ENCODE results near the gene DNAH3.

DNAH3 gene

DNA sequence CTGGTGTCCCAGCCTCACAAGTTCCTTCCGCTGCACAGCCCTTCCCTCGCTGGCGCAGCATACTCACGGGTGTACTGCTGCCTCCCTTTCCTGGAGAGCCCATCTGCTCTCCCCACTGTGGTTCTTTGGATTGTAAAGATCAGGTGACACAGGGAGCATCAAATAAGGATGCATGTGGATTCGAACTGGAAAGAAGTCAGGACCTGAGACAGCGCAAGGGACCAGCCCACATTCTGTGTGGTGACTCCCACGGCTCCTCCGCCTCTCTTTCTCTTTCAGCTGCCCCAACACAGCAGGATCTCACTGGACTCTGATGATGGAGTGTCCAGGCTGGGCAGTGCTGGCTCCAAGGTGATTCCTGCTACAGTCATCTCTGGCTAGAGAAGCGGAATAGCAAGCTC, 15.9 kb upstream of the DNAH3 start:
- H3K36me3 ChIP-seq (replicated peaks) = peaks cover 10% of the 10 kb centered on the region
- H3K27me3 ChIP-seq (replicated peaks) = no peaks in the 10 kb centered on the region
- DNase-seq = no peak
- H3K27ac ChIP-seq = no peak overlapping the region
- TF ChIP-seq, protein P1, sequence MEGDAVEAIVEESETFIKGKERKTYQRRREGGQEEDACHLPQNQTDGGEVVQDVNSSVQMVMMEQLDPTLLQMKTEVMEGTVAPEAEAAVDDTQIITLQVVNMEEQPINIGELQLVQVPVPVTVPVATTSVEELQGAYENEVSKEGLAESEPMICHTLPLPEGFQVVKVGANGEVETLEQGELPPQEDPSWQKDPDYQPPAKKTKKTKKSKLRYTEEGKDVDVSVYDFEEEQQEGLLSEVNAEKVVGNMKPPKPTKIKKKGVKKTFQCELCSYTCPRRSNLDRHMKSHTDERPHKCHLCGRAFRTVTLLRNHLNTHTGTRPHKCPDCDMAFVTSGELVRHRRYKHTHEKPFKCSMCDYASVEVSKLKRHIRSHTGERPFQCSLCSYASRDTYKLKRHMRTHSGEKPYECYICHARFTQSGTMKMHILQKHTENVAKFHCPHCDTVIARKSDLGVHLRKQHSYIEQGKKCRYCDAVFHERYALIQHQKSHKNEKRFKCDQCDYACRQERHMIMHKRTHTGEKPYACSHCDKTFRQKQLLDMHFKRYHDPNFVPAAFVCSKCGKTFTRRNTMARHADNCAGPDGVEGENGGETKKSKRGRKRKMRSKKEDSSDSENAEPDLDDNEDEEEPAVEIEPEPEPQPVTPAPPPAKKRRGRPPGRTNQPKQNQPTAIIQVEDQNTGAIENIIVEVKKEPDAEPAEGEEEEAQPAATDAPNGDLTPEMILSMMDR (IDR thresholded peaks at IDR 0.05; ENCODE audit: low read depth, low read length, missing control alignments) = no peak
- in situ Hi-C loops (cut with HindIII; ENCODE audit: low pct_ligation_motif_present, low sequenced_read_pairs) = no loop called here
- no peak overlapping the region for H3K4me3 ChIP-seq (ENCODE audit: low read depth, low read length)

DNA sequence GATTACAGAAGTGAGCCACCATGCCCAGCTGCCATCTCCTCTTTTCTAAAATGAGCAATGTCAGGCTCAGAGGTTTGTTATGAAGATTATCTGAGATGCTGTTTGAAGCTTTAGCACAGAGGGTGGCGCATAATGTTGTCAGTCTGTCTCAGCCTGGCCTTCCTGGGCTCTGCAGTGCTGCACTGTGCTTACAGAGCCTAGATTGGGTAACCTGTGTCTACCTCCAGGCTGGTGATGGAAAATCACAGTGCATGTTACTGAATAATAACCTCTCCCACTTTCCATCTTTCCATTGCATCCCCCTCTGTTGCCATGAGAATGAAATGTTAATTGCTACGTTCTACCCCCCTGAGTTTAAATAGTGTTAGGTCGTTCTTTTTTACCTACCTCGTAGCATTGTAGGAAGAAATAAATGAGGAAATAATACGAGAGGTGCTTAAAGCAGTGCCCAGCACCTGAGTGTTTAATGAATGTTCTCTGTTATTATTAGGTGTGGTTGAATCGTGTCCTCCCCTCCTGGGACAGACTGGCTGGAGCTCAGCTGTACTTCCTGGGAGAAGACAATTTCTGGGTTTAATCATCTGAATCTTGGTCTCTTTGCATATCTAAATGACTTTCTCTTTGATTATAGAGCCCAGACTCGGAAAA, 14.0 kb upstream of the DNAH3 start:
- in situ Hi-C loops (cut with HindIII; ENCODE audit: low pct_ligation_motif_present, low sequenced_read_pairs) = no loop called here
- no peak overlapping the region for H3K27ac ChIP-seq
- no peak overlapping the region for H3K4me3 ChIP-seq (ENCODE audit: low read depth, low read length)
- no peak for DNase-seq
- H3K36me3 ChIP-seq (replicated peaks) = no peaks in the 10 kb centered on the region
- no peaks in the 10 kb centered on the region for H3K27me3 ChIP-seq (replicated peaks)
- TF ChIP-seq, protein P1 (IDR thresholded peaks at IDR 0.05; ENCODE audit: low read depth, low read length, missing control alignments) = no peak

DNA sequence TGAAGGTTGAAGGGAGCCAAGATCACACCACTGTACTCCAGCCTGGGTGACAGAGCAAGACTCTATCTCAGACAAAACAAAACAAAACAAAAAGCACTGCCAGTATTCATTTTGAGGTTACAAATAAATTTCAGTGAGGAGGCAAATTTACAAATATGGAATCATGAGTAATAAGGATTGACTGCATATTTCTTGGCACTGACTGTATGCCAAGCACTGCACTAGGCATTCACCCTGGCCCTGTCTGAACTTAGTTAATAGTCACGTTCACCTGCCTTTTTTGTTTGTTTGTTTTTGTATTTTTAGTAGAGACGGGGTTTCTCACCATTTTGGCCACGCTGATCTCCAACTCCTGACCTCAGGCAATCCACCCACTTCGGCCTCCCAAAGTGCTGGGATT, 12.9 kb upstream of the DNAH3 start:
- no peak overlapping the region for H3K27ac ChIP-seq
- DNase-seq = no peak
- in situ Hi-C loops (cut with HindIII; ENCODE audit: low pct_ligation_motif_present, low sequenced_read_pairs) = no loop called here
- H3K27me3 ChIP-seq (replicated peaks) = no peaks in the 10 kb centered on the region
- no peak overlapping the region for H3K4me3 ChIP-seq (ENCODE audit: low read depth, low read length)
- no peaks in the 10 kb centered on the region for H3K36me3 ChIP-seq (replicated peaks)
- TF ChIP-seq, protein P1 (IDR thresholded peaks at IDR 0.05; ENCODE audit: low read depth, low read length, missing control alignments) = no peak

DNA sequence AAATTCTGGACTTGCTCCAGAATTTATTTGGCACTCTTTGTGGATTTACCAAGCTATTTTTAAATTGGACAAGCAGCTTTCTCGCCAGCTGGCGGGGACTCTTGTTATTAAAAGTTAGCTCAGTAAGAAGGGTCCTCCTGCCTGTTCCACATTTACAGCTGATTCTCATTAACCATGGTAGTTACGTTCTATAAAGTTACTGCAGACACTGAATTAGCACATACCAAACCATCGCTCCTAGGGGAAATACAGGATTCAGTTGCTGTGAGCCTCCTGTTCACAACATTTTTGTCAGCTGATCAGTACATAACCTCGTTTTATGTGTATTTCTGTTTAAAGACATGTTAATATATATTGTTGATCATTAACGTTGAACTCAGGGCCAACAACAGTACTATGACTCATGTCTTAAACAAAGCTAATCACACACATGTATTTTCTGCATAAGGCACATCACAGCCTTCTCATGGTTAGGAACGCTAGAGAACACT, 12.1 kb upstream of the DNAH3 start:
- Histone ChIP-seq H3K27me3 (replicated peaks) (no peaks in the 10 kb centered on the region), H3K27ac (no peak overlapping the region), H3K36me3 (replicated peaks) (no peaks in the 10 kb centered on the region), H3K4me3 (ENCODE audit: low read depth, low read length) (no peak overlapping the region)
- no peak for DNase-seq
- TF ChIP-seq, protein P1 (IDR thresholded peaks at IDR 0.05; ENCODE audit: low read depth, low read length, missing control alignments) = no peak
- in situ Hi-C loops (cut with HindIII; ENCODE audit: low pct_ligation_motif_present, low sequenced_read_pairs) = no loop called here

DNA sequence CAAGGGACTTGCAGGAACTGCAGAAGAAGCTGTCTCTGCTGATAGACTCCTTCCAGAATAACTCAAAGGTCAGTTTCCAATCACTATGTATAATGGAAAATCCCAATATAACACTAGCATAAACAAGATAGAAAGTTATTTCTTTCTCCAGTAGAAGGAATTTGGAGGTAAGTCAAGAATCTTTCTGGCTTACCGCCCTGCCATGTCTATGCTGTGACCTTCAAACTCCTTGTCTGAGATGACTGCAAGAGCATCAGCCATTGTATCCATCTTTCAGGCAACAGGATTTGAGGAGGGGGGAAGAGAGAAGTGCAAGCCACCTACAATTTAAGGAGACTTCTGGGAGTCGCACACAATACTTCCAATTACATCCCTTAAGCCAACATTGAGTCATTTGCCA, 10.6 kb upstream of the DNAH3 start:
- in situ Hi-C loops (cut with HindIII; ENCODE audit: low pct_ligation_motif_present, low sequenced_read_pairs) = no loop called here
- H3K27ac ChIP-seq = no peak overlapping the region
- no peaks in the 10 kb centered on the region for H3K36me3 ChIP-seq (replicated peaks)
- no peaks in the 10 kb centered on the region for H3K27me3 ChIP-seq (replicated peaks)
- TF ChIP-seq, protein P1 (IDR thresholded peaks at IDR 0.05; ENCODE audit: low read depth, low read length, missing control alignments) = no peak
- no peak overlapping the region for H3K4me3 ChIP-seq (ENCODE audit: low read depth, low read length)
- no peak for DNase-seq

DNA sequence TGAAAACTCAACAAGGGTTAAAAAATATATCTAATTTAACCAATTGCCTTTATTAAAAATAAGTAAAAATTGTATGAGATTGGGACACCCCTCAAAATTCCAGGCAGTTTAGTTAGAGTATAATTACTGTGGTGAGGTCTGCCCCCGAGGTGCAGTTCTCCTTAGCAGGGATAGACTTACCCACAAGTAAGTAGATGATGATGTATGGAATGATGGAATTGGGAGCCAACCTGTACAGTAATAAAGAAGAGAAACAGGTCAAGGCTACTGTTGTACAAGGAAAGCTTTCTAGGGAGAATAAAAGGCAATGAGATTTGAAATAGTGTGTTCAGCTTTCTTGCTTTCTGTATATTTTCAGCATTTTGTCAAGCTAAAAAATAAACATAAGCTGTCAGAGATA, 9.6 kb upstream of the DNAH3 start:
- H3K36me3 ChIP-seq (replicated peaks) = no peaks in the 10 kb centered on the region
- H3K27ac ChIP-seq = no peak overlapping the region
- H3K27me3 ChIP-seq (replicated peaks) = no peaks in the 10 kb centered on the region
- no peak overlapping the region for H3K4me3 ChIP-seq (ENCODE audit: low read depth, low read length)
- no peak for DNase-seq
- in situ Hi-C loops (cut with HindIII; ENCODE audit: low pct_ligation_motif_present, low sequenced_read_pairs) = no loop called here
- TF ChIP-seq, protein P1 (IDR thresholded peaks at IDR 0.05; ENCODE audit: low read depth, low read length, missing control alignments) = no peak

All from brain microvascular endothelial cell (primary cell).